ENCODE measurements around the gene ST3GAL3.

DNA sequence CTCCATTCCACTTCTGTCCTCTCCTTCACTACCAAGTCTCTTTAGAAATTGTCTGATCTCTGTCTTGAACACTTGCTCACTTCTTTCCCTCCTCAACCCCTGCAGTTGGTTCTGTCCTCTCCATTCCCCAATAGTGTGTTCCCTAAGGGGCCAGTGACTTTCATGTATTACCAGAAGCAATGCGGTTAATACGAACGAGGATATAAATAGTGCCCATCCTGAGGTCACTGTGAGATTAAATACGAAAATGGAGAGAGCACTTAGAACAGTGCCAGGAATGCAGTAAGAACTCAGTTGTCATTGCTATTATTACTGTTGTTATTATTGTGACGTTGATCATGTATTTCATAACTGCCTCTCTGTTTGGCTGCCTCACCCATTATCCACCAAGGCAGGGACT, 173.3 kb downstream of the ST3GAL3 start:
- TF ChIP-seq TAF1 (IDR thresholded peaks at IDR 0.05; ENCODE audit: borderline replicate concordance, insufficient read depth, low read length) (no peak), SIN3A (IDR thresholded peaks at IDR 0.05; ENCODE audit: borderline replicate concordance, insufficient read depth, low read length) (no peak), POLR2AphosphoS5 (IDR thresholded peaks at IDR 0.05; ENCODE audit: low read depth, low read length) (no peak), FOXP2 (optimal IDR thresholded peaks at IDR 0.05; ENCODE audit: borderline replicate concordance, extremely low read depth, extremely low read length, insufficient read depth) (no peak)
- TF ChIP-seq, protein P1, sequence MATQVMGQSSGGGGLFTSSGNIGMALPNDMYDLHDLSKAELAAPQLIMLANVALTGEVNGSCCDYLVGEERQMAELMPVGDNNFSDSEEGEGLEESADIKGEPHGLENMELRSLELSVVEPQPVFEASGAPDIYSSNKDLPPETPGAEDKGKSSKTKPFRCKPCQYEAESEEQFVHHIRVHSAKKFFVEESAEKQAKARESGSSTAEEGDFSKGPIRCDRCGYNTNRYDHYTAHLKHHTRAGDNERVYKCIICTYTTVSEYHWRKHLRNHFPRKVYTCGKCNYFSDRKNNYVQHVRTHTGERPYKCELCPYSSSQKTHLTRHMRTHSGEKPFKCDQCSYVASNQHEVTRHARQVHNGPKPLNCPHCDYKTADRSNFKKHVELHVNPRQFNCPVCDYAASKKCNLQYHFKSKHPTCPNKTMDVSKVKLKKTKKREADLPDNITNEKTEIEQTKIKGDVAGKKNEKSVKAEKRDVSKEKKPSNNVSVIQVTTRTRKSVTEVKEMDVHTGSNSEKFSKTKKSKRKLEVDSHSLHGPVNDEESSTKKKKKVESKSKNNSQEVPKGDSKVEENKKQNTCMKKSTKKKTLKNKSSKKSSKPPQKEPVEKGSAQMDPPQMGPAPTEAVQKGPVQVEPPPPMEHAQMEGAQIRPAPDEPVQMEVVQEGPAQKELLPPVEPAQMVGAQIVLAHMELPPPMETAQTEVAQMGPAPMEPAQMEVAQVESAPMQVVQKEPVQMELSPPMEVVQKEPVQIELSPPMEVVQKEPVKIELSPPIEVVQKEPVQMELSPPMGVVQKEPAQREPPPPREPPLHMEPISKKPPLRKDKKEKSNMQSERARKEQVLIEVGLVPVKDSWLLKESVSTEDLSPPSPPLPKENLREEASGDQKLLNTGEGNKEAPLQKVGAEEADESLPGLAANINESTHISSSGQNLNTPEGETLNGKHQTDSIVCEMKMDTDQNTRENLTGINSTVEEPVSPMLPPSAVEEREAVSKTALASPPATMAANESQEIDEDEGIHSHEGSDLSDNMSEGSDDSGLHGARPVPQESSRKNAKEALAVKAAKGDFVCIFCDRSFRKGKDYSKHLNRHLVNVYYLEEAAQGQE (IDR thresholded peaks at IDR 0.05; ENCODE audit: insufficient read depth in 1 of 2, low read depth in 2 of 2, low read length in 2 of 2) = no peak

Data from PFSK-1 (cell line).